ENCODE measurements around the gene HIBCH.
"Not testable (repeated sequence)": the region's sequence is repeated elsewhere in the genome, so short reads cannot be mapped to it uniquely, and the experiment has no call there.

Gene HIBCH

GRCh38 chr2:190302052-190302451 is 17.6 kb downstream of the HIBCH start:
- Histone ChIP-seq H3K27me3 (ENCODE audit: control insufficient read depth in 1 of 2, insufficient read depth in 2 of 2, low read length in 2 of 2) (no peaks in the 10 kb centered on the region), H3K4me1 (ENCODE audit: insufficient read depth, low read length) (no peaks in the 10 kb centered on the region), H3K27ac (ENCODE audit: low read depth, low read length) (no peak overlapping the region), H3K9me3 (ENCODE audit: low read length) (no peaks in the 10 kb centered on the region), H3K36me3 (ENCODE audit: insufficient read depth, low read length) (no peaks in the 10 kb centered on the region), H3K4me3 (ENCODE audit: low read depth in 1 of 2, low read length in 2 of 2) (no peak overlapping the region), H3K9ac (ENCODE audit: low read length) (no peak overlapping the region)

- Histone ChIP-seq H3K27ac (ENCODE audit: low read depth, low read length) (no peak overlapping the region), H3K27me3 (ENCODE audit: control insufficient read depth in 1 of 2, insufficient read depth in 2 of 2, low read length in 2 of 2) (no peaks in the 10 kb centered on the region), H3K9ac (ENCODE audit: low read length) (no peak overlapping the region), H3K4me3 (ENCODE audit: low read depth in 1 of 2, low read length in 2 of 2) (no peak overlapping the region), H3K36me3 (ENCODE audit: insufficient read depth, low read length) (no peaks in the 10 kb centered on the region), H3K9me3 (ENCODE audit: low read length) (no peaks in the 10 kb centered on the region), H3K4me1 (ENCODE audit: insufficient read depth, low read length) (no peaks in the 10 kb centered on the region)
These were observed 18.6 kb downstream of the HIBCH start for GRCh38 chr2:190301032-190301431.

DNA sequence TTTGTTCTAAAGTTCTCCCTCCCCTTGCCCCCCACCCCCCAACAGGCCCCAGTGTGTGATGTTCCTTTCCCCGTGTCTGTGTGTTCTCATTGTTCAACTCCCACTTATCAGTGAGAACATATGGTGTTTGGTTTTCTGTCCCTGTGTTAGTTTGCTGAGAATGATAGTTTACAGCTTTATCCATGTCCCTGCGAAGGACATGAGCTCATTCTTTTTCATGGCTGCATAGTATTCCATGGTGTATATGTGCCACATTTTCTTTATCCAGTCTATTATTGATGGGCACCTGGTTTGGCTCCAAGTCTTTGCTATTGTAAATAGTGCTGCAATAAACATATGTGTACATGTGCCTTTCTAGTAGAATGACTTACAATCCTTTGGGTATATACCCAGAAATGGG is 21.7 kb downstream of the HIBCH start:
- not testable (repeated sequence) for H3K27ac ChIP-seq (ENCODE audit: low read depth, low read length); H3K36me3 ChIP-seq (ENCODE audit: insufficient read depth, low read length); H3K4me1 ChIP-seq (ENCODE audit: insufficient read depth, low read length); H3K4me3 ChIP-seq (ENCODE audit: low read depth in 1 of 2, low read length in 2 of 2); H3K27me3 ChIP-seq (ENCODE audit: control insufficient read depth in 1 of 2, insufficient read depth in 2 of 2, low read length in 2 of 2); H3K9ac ChIP-seq (ENCODE audit: low read length); H3K9me3 ChIP-seq (ENCODE audit: low read length)

- H3K36me3 ChIP-seq (ENCODE audit: insufficient read depth, low read length), result peaks cover 6% of the 10 kb centered on the region
- no peaks in the 10 kb centered on the region for H3K9me3 ChIP-seq (ENCODE audit: low read length)
- H3K4me3 ChIP-seq (ENCODE audit: low read depth in 1 of 2, low read length in 2 of 2), result no peak overlapping the region
- no peaks in the 10 kb centered on the region for H3K4me1 ChIP-seq (ENCODE audit: insufficient read depth, low read length)
- no peak overlapping the region for H3K27ac ChIP-seq (ENCODE audit: low read depth, low read length)
- H3K27me3 ChIP-seq (ENCODE audit: control insufficient read depth in 1 of 2, insufficient read depth in 2 of 2, low read length in 2 of 2), result no peaks in the 10 kb centered on the region
- no peak overlapping the region for H3K9ac ChIP-seq (ENCODE audit: low read length)
These were observed 35.8 kb downstream of the HIBCH start for GRCh38 chr2:190283783-190284182.

DNA sequence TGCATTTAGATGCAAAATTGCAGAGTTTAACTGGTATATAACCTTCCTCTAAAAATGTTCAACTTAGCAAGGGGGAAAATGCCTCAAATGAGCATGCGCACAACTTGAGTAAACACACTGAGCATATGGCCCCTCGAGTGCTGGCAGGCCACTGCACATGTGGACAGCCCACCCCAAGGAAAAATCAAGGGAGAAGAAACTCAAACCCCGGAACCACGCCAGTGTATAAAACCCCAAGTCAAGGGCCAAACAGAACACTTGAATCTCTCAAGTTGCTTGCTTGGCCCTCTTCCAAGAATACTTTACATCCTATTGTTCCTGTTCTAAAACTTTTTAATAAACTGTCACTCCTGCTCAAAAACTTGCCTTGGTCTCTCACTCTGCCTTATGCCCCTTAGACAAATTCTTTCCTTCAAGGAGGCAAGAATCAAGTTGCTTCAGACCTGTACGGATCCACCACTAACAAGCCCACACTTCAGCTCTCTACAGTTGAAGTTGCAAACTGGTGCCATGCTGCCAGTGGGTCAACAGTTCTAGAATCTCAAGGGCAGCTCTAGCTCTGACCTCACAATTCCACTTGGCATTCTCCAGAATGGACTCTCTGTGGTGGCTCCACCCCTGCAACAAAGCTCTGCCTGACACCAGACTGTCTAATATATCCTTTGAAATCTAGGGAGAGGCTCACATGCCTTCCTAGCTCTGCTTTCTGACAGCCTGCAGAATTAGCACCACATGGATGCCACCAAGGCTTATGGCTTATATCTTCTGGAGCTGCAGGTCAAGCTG is 38.9 kb downstream of the HIBCH start:
- Histone ChIP-seq H3K4me1 (ENCODE audit: insufficient read depth, low read length) (no peaks in the 10 kb centered on the region), H3K9ac (ENCODE audit: low read length) (no peak overlapping the region), H3K9me3 (ENCODE audit: low read length) (no peaks in the 10 kb centered on the region), H3K4me3 (ENCODE audit: low read depth in 1 of 2, low read length in 2 of 2) (no peak overlapping the region), H3K27me3 (ENCODE audit: control insufficient read depth in 1 of 2, insufficient read depth in 2 of 2, low read length in 2 of 2) (no peaks in the 10 kb centered on the region), H3K27ac (ENCODE audit: low read depth, low read length) (no peak overlapping the region), H3K36me3 (ENCODE audit: insufficient read depth, low read length) (peaks cover 6% of the 10 kb centered on the region)

- H3K36me3 ChIP-seq (ENCODE audit: insufficient read depth, low read length); H3K9me3 ChIP-seq (ENCODE audit: low read length); H3K4me1 ChIP-seq (ENCODE audit: insufficient read depth, low read length); H3K9ac ChIP-seq (ENCODE audit: low read length); H3K4me3 ChIP-seq (ENCODE audit: low read depth in 1 of 2, low read length in 2 of 2); H3K27ac ChIP-seq (ENCODE audit: low read depth, low read length); H3K27me3 ChIP-seq (ENCODE audit: control insufficient read depth in 1 of 2, insufficient read depth in 2 of 2, low read length in 2 of 2): not testable (repeated sequence)
These were observed 40.1 kb downstream of the HIBCH start for GRCh38 chr2:190279256-190280134.

DNA sequence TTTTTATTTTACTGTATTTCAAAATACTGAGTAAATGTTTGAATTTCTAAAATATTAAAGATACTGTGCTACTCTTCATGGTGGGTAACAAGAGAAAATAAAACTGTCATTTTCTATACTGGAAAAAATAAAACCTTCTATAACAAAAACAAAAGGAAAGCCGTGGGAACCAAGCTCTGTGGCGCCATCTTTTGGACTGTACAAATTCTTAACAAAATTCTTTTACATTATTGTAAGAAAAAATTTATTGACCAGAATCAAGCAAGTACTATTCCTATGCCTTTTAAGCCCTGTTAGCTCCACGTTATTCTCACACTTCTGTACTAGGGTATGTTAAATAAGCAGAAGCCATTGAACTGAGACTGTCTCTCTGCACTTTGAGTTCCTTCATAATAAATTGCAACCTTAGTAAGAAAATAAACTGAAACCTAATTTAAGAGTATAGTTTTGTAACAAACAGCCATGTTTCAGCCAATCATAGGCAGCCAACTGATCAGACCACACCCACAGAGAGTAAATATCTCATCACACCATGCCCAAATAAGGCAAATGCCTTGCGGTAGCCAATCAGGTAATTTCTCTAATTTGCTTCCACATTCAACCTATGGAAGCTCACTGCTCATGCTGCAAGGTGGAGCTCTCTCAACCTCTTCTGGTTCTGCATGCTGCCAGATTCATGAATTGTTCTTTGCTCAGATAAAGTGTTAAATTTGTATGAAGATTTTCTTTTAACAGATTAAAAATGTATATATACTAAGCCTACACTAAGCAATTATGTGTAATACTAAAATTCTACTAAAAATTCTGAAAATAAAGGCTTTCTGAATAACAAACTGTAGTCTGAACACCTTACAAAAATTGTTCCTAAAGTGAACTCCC is 42.2 kb downstream of the HIBCH start:
- Histone ChIP-seq H3K9me3 (ENCODE audit: low read length) (no peaks in the 10 kb centered on the region), H3K4me1 (ENCODE audit: insufficient read depth, low read length) (no peaks in the 10 kb centered on the region), H3K36me3 (ENCODE audit: insufficient read depth, low read length) (no peaks in the 10 kb centered on the region), H3K27me3 (ENCODE audit: control insufficient read depth in 1 of 2, insufficient read depth in 2 of 2, low read length in 2 of 2) (no peaks in the 10 kb centered on the region), H3K4me3 (ENCODE audit: low read depth in 1 of 2, low read length in 2 of 2) (no peak overlapping the region), H3K27ac (ENCODE audit: low read depth, low read length) (no peak overlapping the region), H3K9ac (ENCODE audit: low read length) (no peak overlapping the region)

GRCh38 chr2:190272457-190272842 is 47.2 kb downstream of the HIBCH start:
- H3K4me3 ChIP-seq (ENCODE audit: low read depth in 1 of 2, low read length in 2 of 2), result no peak overlapping the region
- no peaks in the 10 kb centered on the region for H3K36me3 ChIP-seq (ENCODE audit: insufficient read depth, low read length)
- H3K4me1 ChIP-seq (ENCODE audit: insufficient read depth, low read length), result no peaks in the 10 kb centered on the region
- no peak overlapping the region for H3K9ac ChIP-seq (ENCODE audit: low read length)
- H3K9me3 ChIP-seq (ENCODE audit: low read length), result no peaks in the 10 kb centered on the region
- H3K27me3 ChIP-seq (ENCODE audit: control insufficient read depth in 1 of 2, insufficient read depth in 2 of 2, low read length in 2 of 2), result no peaks in the 10 kb centered on the region
- H3K27ac ChIP-seq (ENCODE audit: low read depth, low read length), result no peak overlapping the region

DNA sequence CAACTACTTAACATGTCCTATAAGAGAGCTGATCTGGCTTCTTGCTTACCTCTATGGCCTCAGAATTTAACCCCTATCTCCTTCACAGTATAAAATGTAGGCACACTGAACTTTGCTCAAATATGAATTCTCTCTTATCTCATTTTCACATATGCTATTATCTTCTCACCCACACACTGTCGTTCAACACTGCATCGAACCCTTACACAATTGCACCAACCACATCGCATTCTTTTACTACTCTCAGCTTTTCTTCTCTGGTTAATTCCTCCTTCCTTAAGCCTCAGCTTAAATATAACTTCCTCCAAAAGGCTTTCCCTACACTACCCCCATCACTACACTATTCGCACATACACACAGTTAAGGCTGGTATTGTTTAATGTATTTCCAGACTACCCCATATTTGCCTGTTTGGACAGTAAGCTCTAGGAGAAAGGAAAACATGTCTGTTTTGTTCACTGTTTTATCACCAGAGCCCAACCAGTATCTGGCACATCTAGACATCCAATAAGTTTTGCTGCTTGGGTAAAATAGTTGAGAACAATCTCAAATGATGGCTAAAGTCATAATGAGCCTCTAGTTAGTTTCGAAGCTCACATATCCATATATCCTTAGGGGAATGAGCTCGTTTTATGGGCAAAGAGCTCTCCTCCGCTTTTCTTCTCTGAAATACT is 47.7 kb downstream of the HIBCH start:
- no peaks in the 10 kb centered on the region for H3K4me1 ChIP-seq (ENCODE audit: insufficient read depth, low read length)
- H3K9ac ChIP-seq (ENCODE audit: low read length), result no peak overlapping the region
- no peaks in the 10 kb centered on the region for H3K36me3 ChIP-seq (ENCODE audit: insufficient read depth, low read length)
- no peak overlapping the region for H3K27ac ChIP-seq (ENCODE audit: low read depth, low read length)
- no peaks in the 10 kb centered on the region for H3K9me3 ChIP-seq (ENCODE audit: low read length)
- no peak overlapping the region for H3K4me3 ChIP-seq (ENCODE audit: low read depth in 1 of 2, low read length in 2 of 2)
- no peaks in the 10 kb centered on the region for H3K27me3 ChIP-seq (ENCODE audit: control insufficient read depth in 1 of 2, insufficient read depth in 2 of 2, low read length in 2 of 2)

DNA sequence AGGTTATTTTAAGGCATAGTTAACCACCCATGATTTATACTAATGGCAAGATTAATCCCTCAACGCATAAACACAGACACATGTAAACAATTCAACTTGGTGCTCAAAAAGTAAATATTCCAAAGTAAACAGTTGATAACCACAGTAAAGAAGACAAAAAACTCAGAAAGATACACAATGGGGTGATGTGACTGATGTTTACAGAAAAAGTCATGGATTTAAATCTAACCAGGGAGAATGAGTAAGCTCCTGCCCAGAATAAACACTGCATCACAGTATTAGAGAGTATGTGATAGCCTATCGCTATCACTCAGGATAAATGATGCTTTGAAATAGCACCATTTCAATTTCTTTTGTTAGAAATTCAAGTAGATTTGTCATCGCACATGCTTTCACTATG is 49.3 kb downstream of the HIBCH start:
- Histone ChIP-seq H3K27me3 (ENCODE audit: control insufficient read depth in 1 of 2, insufficient read depth in 2 of 2, low read length in 2 of 2) (no peaks in the 10 kb centered on the region), H3K4me1 (ENCODE audit: insufficient read depth, low read length) (no peaks in the 10 kb centered on the region), H3K27ac (ENCODE audit: low read depth, low read length) (no peak overlapping the region), H3K4me3 (ENCODE audit: low read depth in 1 of 2, low read length in 2 of 2) (no peak overlapping the region), H3K36me3 (ENCODE audit: insufficient read depth, low read length) (no peaks in the 10 kb centered on the region), H3K9me3 (ENCODE audit: low read length) (no peaks in the 10 kb centered on the region), H3K9ac (ENCODE audit: low read length) (no peak overlapping the region)

DNA sequence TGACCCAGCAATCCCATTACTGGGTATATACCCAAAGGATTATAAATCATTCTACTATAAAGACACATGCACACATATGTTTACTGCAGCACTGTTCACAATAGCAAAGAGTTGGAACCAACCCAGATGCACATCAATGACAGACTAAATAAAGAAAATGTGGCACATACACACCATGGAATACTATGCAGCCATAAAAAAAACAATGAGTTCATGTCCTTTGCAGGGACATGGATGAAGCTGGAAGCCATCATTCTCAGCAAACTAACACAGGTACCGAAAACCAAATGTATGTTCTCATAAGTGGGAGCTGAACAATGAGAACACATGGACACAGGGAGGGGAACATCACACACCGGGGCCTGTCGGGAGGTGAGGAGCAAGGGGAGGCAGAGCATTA is 49.9 kb downstream of the HIBCH start:
- not testable (repeated sequence) for H3K27me3 ChIP-seq (ENCODE audit: control insufficient read depth in 1 of 2, insufficient read depth in 2 of 2, low read length in 2 of 2); H3K4me1 ChIP-seq (ENCODE audit: insufficient read depth, low read length)

More for the DNA sequence above, 49.9 kb downstream of the HIBCH start:
- not testable (repeated sequence) for H3K4me3 ChIP-seq (ENCODE audit: low read depth in 1 of 2, low read length in 2 of 2); H3K27ac ChIP-seq (ENCODE audit: low read depth, low read length); H3K36me3 ChIP-seq (ENCODE audit: insufficient read depth, low read length); H3K9me3 ChIP-seq (ENCODE audit: low read length); H3K9ac ChIP-seq (ENCODE audit: low read length)

All from muscle layer of colon (tissue), 2 donors.